AG09319 (cell line): ENCODE measurements around the gene BET1L.
"Not testable (repeated sequence)": the region's sequence is repeated elsewhere in the genome, so short reads cannot be mapped to it uniquely, and the experiment has no call there.

ENCODE experiments used
- DNase-seq: peaks from one replicate; pipeline ENCODE4 v3.0.0-alpha.2; 2010; ENCODE audit warnings: low read depth; ENCODE audit errors: extremely low read depth
- CTCF ChIP-seq: IDR thresholded peaks from 2 replicates; pipeline ENCODE4 v1.5.1; 2011; ENCODE audit warnings: low read depth, mild to moderate bottlenecking, inconsistent platforms, low read length, moderate library complexity

BET1L gene

GRCh38 chr11:191490-192478 is 15.4 kb downstream of the BET1L start:
- DNase-seq, result not testable (repeated sequence)
- TF ChIP-seq CTCF, result peak; percentile 28

- not testable (repeated sequence) for DNase-seq
These were observed 16.7 kb downstream of the BET1L start for GRCh38 chr11:190546-190945.

DNA sequence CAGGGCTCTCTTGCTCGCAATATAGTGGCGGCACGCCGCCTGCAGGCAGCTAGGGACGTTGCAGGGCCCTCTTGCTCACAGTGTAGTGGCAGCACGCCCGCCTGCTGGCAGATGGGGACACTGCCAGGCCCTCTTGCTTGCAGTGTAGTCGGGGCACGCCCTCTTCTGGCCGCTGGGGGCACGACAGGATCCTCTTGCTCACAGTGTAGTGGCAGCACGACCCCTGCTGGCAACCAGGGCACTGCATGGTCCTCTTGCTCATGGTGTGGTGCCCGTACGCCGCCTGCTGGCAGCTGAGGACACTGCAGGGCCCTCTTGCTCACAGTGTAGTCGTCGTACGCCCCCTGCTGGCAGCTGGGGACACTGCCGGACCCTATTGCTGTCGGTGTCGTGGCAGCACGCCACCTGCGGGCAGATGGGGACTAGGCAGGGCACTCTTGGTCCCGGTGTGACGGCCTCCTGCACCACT is 17.3 kb downstream of the BET1L start:
- not testable (repeated sequence) for DNase-seq

DNA sequence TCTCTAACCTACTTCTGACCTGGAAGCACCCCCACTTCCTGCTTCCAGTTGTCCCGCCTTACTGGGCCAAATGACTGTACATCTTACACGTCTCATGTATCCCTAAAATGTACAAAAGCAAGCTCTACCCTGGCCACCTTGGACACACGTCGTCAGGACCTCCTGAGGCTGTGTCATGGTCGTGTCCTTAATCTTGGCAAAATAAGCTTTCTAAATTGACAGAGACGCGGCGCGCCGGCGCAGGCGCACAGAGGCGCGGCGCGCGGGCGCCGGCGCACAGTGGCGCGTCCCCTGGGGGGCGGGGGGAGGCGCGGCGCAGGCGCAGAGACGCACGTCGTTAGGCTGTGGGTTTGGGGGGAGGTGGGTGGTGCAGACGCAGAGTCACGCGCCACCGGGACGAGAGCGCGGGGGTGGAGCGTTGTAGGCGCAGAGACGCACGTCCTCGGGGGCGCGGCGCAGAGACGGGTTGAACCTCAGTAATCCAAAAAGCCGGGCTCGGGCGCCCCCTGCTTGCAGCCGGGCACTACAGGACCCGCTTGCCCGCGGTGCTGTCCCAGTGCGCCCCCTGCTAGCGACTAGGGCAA is 17.9 kb downstream of the BET1L start:
- DNase-seq, result not testable (repeated sequence)

DNA sequence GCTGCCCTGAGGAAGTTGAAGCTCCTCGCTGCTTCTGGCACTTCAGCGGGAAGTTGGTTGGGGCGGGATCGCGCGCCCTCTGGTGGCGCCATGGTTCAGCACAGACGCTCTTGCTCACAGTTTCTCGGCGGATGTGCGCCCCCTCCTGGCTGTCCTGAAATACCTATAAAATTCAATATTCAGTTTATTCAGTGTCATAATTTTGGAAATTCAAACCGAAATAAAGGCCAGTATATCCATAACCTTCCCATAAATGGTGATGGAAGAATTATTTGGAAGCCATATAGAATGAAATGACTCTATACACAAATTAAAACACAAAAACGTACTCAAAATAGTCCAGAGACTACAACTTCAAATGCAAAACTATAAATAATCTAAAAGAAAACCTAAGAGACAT is 27.0 kb downstream of the BET1L start:
- DNase-seq, result not testable (repeated sequence)
